Central memory CD8-positive, alpha-beta T cell (primary cell): ENCODE measurements around the gene EML6.
"Not testable (repeated sequence)": the region's sequence is repeated elsewhere in the genome, so short reads cannot be mapped to it uniquely, and the experiment has no call there.

ENCODE experiments used
- ATAC-seq: fragments of 150-1000 bp; cut with Tn5 transposase; replicated peaks from 2 replicates; pipeline ENCODE4 v1.10.0; 2022; ENCODE audit warnings: mild to moderate bottlenecking, moderate FRiP score, moderate number of reproducible peaks; ENCODE audit not compliant: poor library complexity, severe bottlenecking; ENCODE audit errors: extremely low read depth
- DNase-seq, 2 donors: peaks; one replicate each; pipeline ENCODE4 v3.0.0; 2021; ENCODE audit warnings: low spot score in 2 of 2
- H3K27ac Mint-ChIP-seq: one replicate; pipeline ENCODE4 v1.8.0; 2022; ENCODE audit warnings: low read depth, mild to moderate bottlenecking, moderate library complexity, mixed read lengths
- H3K27me3 Mint-ChIP-seq: one replicate; pipeline ENCODE4 v1.8.0; 2022; ENCODE audit warnings: mixed read lengths
- H3K36me3 Mint-ChIP-seq: one replicate; pipeline ENCODE4 v1.8.0; 2022; ENCODE audit warnings: mild to moderate bottlenecking, moderate library complexity, mixed read lengths; ENCODE audit not compliant: insufficient read depth
- H3K4me1 Mint-ChIP-seq: one replicate; pipeline ENCODE4 v1.8.0; 2022; ENCODE audit warnings: mixed read lengths
- H3K4me3 Mint-ChIP-seq: one replicate; pipeline ENCODE4 v1.8.0; 2022; ENCODE audit warnings: mild to moderate bottlenecking, moderate library complexity, mixed read lengths
- H3K9me3 Mint-ChIP-seq: one replicate; pipeline ENCODE4 v1.8.0; 2022; ENCODE audit warnings: mixed read lengths

Gene EML6

GRCh38 chr2:54692556-54692955 is 30.9 kb upstream of the EML6 start:
- Mint-ChIP-seq H3K27me3 (peaks cover 42% of the 10 kb centered on the region), H3K4me1 (no peaks in the 10 kb centered on the region), H3K36me3 (no peaks in the 10 kb centered on the region), H3K9me3 (no peaks in the 10 kb centered on the region), H3K4me3 (no peak overlapping the region), H3K27ac (no peak overlapping the region)
- DNase-seq (no peak), ATAC-seq (no peak)

- H3K9me3 Mint-ChIP-seq: no peaks in the 10 kb centered on the region
- ATAC-seq: no peak
- DNase-seq: no peak
- H3K4me3 Mint-ChIP-seq: no peak overlapping the region
- H3K4me1 Mint-ChIP-seq: no peaks in the 10 kb centered on the region
- no peak overlapping the region for H3K27ac Mint-ChIP-seq
- peaks cover 31% of the 10 kb centered on the region for H3K27me3 Mint-ChIP-seq
- H3K36me3 Mint-ChIP-seq: no peaks in the 10 kb centered on the region
Observed at GRCh38 chr2:54695378-54695777, 28.1 kb upstream of the EML6 start.

- Mint-ChIP-seq H3K27me3 (peaks cover 31% of the 10 kb centered on the region), H3K4me3 (no peak overlapping the region), H3K36me3 (no peaks in the 10 kb centered on the region), H3K4me1 (no peaks in the 10 kb centered on the region), H3K9me3 (no peaks in the 10 kb centered on the region), H3K27ac (no peak overlapping the region)
- no peak for DNase-seq
- no peak for ATAC-seq
Observed at GRCh38 chr2:54697934-54698333, 25.5 kb upstream of the EML6 start.

- H3K27ac Mint-ChIP-seq, DNase-seq, H3K9me3 Mint-ChIP-seq, H3K36me3 Mint-ChIP-seq, H3K4me3 Mint-ChIP-seq, ATAC-seq, H3K4me1 Mint-ChIP-seq: not testable (repeated sequence)
- peaks cover 31% of the 10 kb centered on the region for H3K27me3 Mint-ChIP-seq
Observed at GRCh38 chr2:54698926-54699325, 24.5 kb upstream of the EML6 start.

GRCh38 chr2:54699665-54700064 is 23.8 kb upstream of the EML6 start:
- DNase-seq: no peak

GRCh38 chr2:54701029-54701428 is 22.4 kb upstream of the EML6 start:
- Mint-ChIP-seq H3K4me1 (no peaks in the 10 kb centered on the region), H3K9me3 (no peaks in the 10 kb centered on the region), H3K36me3 (no peaks in the 10 kb centered on the region), H3K27me3 (peaks cover 24% of the 10 kb centered on the region), H3K27ac (no peak overlapping the region), H3K4me3 (no peak overlapping the region)
- DNase-seq (no peak), ATAC-seq (no peak)

More at GRCh38 chr2:54699665-54700064, 23.8 kb upstream of the EML6 start:
- peaks cover 31% of the 10 kb centered on the region for H3K27me3 Mint-ChIP-seq
- no peak overlapping the region for H3K27ac Mint-ChIP-seq
- H3K4me3 Mint-ChIP-seq: no peak overlapping the region
- no peaks in the 10 kb centered on the region for H3K36me3 Mint-ChIP-seq
- ATAC-seq: no peak
- H3K9me3 Mint-ChIP-seq: no peaks in the 10 kb centered on the region
- H3K4me1 Mint-ChIP-seq: no peaks in the 10 kb centered on the region

GRCh38 chr2:54704238-54704637 is 19.2 kb upstream of the EML6 start:
- no peak overlapping the region for H3K4me3 Mint-ChIP-seq
- peaks cover 1% of the 10 kb centered on the region for H3K27me3 Mint-ChIP-seq
- no peaks in the 10 kb centered on the region for H3K4me1 Mint-ChIP-seq
- no peak overlapping the region for H3K27ac Mint-ChIP-seq
- no peaks in the 10 kb centered on the region for H3K9me3 Mint-ChIP-seq
- ATAC-seq (no peak), DNase-seq (no peak)
- no peaks in the 10 kb centered on the region for H3K36me3 Mint-ChIP-seq

- peaks cover 8% of the 10 kb centered on the region for H3K27me3 Mint-ChIP-seq
- no peaks in the 10 kb centered on the region for H3K9me3 Mint-ChIP-seq
- DNase-seq (no peak), ATAC-seq (no peak)
- H3K27ac Mint-ChIP-seq: no peak overlapping the region
- H3K4me1 Mint-ChIP-seq: no peaks in the 10 kb centered on the region
- H3K4me3 Mint-ChIP-seq: no peak overlapping the region
- no peaks in the 10 kb centered on the region for H3K36me3 Mint-ChIP-seq
Observed at GRCh38 chr2:54704688-54705605, 18.5 kb upstream of the EML6 start.

- no peak overlapping the region for H3K27ac Mint-ChIP-seq
- H3K27me3 Mint-ChIP-seq: peaks cover 16% of the 10 kb centered on the region
- DNase-seq (no peak), ATAC-seq (no peak)
- H3K36me3 Mint-ChIP-seq: no peaks in the 10 kb centered on the region
- H3K9me3 Mint-ChIP-seq: no peaks in the 10 kb centered on the region
- H3K4me1 Mint-ChIP-seq: no peaks in the 10 kb centered on the region
- no peak overlapping the region for H3K4me3 Mint-ChIP-seq
Observed at GRCh38 chr2:54706622-54707021, 16.8 kb upstream of the EML6 start.

- Mint-ChIP-seq H3K27me3 (peaks cover 16% of the 10 kb centered on the region), H3K4me3 (peak overlapping the region; percentile 29), H3K4me1 (no peaks in the 10 kb centered on the region), H3K27ac (no peak overlapping the region), H3K9me3 (no peaks in the 10 kb centered on the region), H3K36me3 (no peaks in the 10 kb centered on the region)
- no peak for DNase-seq
- ATAC-seq: no peak
Observed at GRCh38 chr2:54708584-54709335, 14.7 kb upstream of the EML6 start.

GRCh38 chr2:54709336-54709809 is 14.1 kb upstream of the EML6 start:
- Mint-ChIP-seq H3K4me1 (no peaks in the 10 kb centered on the region), H3K27me3 (peaks cover 16% of the 10 kb centered on the region), H3K27ac (no peak overlapping the region), H3K9me3 (no peaks in the 10 kb centered on the region), H3K4me3 (no peak overlapping the region), H3K36me3 (no peaks in the 10 kb centered on the region)
- ATAC-seq: peak; percentile 14
- no peak for DNase-seq

- Mint-ChIP-seq H3K27ac (no peak overlapping the region), H3K9me3 (no peaks in the 10 kb centered on the region), H3K27me3 (peaks cover 17% of the 10 kb centered on the region), H3K4me3 (peak overlapping the region; percentile 31), H3K4me1 (no peaks in the 10 kb centered on the region), H3K36me3 (no peaks in the 10 kb centered on the region)
- no peak for ATAC-seq
- no peak for DNase-seq
Observed at GRCh38 chr2:54710216-54710615, 13.2 kb upstream of the EML6 start.

GRCh38 chr2:54712516-54712915 is 10.9 kb upstream of the EML6 start:
- Mint-ChIP-seq H3K27me3 (peaks cover 24% of the 10 kb centered on the region), H3K4me3 (no peak overlapping the region), H3K27ac (no peak overlapping the region), H3K36me3 (no peaks in the 10 kb centered on the region), H3K4me1 (no peaks in the 10 kb centered on the region), H3K9me3 (no peaks in the 10 kb centered on the region)
- DNase-seq (no peak), ATAC-seq (no peak)
